CD4-positive, alpha-beta T cell treated with Interleukin-2 at 100 ng/mL for 4 hours (primary cell): ENCODE results near the gene PCDHB8.
A peak's percentile ranks its signal among the peaks of the same experiment; 100 is the strongest.
"Not testable (repeated sequence)": the region's sequence is repeated elsewhere in the genome, so short reads cannot be mapped to it uniquely, and the experiment has no call there.

Experiments used
- DNase-seq: peaks from one replicate; pipeline ENCODE4 v3.0.0-alpha.2; 2020; ENCODE audit warnings: low spot score

PCDHB8 gene

DNA sequence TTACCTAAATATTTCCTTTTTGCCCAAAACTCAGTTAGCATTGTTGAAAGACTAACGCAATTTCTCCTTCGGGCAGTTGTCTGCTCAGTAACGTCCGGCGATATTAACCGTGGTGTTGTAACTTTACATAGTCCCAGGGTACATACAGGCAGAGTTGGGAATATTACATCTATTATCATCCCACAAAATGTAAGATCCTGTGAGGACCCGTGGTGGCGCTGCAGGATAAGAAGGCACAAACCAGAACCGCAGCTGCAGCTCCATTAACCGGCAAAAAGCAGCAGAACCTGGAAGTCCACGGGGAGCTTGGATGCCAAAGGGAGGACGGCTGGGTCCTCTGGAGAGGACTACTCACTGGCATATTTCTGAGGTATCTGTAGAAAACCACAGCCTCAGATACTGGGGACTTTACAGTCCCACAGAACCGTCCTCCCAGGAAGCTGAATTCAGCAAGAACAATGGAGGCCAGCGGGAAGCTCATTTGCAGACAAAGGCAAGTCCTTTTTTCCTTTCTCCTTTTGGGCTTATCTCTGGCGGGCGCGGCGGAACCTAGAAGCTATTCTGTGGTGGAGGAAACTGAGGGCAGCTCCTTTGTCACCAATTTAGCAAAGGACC, at the start of gene PCDHB8:
TSS of gene PCDHB8 (plus strand) at position 214 of the 615 bp plus-strand sequence. CDS start at position 459, 245 bp downstream.
- DNase-seq: not testable (repeated sequence)

- no peak for DNase-seq
Observed at GRCh38 chr5:141135030-141135717, 42.4 kb upstream of the PCDHB8 start, which contains the start of gene PCDHB5. TSS of gene PCDHB5 (plus strand) at chr5:141135206. CDS start at chr5:141135435, 229 bp downstream.

- no peak for DNase-seq
Observed at GRCh38 chr5:141135718-141136266, 41.8 kb upstream of the PCDHB8 start.

GRCh38 chr5:141137346-141137745, 40.2 kb upstream of the PCDHB8 start:
- DNase-seq: not testable (repeated sequence)

GRCh38 chr5:141149812-141150211, 27.8 kb upstream of the PCDHB8 start, which contains the start of gene PCDHB6:
TSS of gene PCDHB6 (plus strand) at chr5:141150057. CDS start at chr5:141150258, 201 bp downstream.
- DNase-seq: no peak

DNA sequence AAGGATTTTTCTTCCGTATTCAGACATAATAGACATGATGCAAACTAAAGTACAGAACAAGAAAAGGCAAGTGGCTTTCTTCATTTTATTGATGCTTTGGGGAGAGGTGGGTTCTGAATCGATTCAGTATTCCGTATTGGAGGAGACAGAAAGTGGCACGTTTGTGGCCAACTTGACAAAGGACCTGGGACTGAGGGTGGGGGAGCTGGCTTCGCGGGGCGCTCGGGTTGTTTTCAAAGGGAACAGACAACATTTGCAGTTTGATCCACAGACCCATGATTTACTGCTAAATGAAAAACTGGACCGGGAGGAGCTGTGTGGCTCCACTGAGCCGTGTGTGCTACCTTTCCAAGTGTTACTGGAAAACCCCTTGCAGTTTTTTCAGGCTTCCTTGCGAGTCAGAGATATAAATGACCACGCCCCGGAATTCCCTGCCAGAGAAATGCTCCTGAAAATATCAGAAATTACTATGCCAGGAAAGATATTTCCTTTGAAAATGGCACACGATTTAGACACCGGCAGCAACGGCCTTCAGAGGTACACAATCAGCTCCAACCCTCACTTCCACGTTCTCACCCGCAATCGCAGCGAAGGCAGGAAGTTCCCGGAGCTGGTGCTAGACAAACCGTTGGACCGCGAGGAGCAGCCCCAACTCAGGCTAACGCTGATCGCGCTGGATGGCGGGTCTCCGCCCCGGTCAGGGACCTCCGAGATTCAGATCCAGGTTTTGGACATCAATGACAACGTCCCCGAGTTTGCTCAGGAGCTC, 27.2 kb upstream of the PCDHB8 start:
- DNase-seq: no peak

DNA sequence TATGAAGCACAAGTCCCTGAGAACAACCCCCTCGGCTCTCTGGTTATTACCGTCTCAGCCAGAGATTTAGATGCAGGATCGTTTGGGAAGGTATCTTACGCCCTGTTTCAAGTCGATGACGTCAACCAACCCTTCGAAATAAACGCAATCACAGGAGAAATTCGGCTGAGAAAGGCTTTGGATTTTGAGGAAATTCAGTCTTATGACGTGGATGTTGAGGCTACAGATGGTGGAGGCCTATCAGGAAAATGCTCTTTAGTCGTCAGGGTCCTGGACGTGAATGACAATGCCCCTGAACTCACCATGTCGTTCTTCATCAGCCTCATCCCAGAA, 26.6 kb upstream of the PCDHB8 start:
- no peak for DNase-seq

- DNase-seq: not testable (repeated sequence)
Observed at GRCh38 chr5:141151632-141152031, 26.0 kb upstream of the PCDHB8 start.

DNA sequence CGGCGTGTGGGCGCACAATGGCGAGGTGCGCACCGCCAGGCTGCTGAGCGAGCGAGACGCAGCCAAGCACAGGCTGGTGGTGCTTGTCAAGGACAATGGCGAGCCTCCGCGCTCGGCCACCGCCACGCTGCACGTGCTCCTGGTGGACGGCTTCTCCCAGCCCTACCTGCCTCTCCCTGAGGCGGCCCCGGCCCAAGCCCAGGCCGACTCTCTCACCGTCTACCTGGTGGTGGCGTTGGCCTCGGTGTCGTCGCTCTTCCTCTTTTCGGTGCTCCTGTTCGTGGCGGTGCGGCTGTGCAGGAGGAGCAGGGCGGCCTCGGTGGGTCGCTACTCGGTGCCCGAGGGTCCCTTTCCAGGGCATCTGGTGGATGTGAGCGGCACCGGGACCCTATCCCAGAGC, 25.5 kb upstream of the PCDHB8 start:
- DNase-seq: not testable (repeated sequence)

DNA sequence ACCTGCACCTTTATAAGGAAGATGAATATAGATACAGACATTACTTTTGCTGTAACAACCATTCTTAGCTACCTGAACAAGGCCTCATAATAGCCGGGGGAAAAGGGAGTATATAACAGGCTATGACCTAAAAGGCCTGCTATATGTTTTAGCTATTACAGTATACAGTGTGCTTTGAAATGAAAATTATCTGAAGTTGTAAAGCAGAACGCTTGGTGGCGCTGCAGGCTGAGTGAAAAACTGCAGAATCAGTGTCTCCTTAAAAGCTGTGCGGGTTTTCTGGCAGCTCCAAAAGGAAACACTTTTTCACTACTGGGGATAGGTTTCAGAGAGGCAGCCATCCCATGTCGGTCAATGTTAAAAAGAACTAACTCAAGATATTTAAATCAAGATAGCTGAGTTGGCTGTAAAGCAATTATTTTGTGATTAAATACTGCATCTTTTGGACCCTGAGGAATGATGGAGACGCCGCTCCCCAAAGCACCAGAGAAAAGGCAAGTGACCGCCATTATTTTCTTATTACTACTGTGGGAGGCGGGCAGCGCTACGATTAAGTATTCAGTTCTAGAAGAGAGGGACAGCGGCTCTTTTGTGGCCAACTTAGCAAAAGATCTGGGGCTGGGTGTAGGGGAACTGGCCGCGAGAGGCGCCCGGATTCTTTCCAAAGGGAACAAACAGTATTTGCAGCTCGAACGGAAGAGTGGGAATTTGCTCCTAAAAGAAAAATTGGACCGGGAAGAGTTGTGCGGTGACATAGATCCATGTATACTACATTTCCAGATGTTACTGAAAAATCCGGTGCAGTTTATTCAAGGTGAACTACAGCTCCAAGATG, 21.8 kb upstream of the PCDHB8 start:
- DNase-seq: no peak

- not testable (repeated sequence) for DNase-seq
Observed at GRCh38 chr5:141157356-141157755, 20.2 kb upstream of the PCDHB8 start.

GRCh38 chr5:141157901-141158300, 19.7 kb upstream of the PCDHB8 start:
- not testable (repeated sequence) for DNase-seq

- peak; percentile 14 for DNase-seq
Observed at GRCh38 chr5:141172381-141173204, 5.0 kb upstream of the PCDHB8 start, which contains the start of gene PCDHB7. TSS of gene PCDHB7 (plus strand) at chr5:141172644. CDS start at chr5:141172836, 192 bp downstream.

DNA sequence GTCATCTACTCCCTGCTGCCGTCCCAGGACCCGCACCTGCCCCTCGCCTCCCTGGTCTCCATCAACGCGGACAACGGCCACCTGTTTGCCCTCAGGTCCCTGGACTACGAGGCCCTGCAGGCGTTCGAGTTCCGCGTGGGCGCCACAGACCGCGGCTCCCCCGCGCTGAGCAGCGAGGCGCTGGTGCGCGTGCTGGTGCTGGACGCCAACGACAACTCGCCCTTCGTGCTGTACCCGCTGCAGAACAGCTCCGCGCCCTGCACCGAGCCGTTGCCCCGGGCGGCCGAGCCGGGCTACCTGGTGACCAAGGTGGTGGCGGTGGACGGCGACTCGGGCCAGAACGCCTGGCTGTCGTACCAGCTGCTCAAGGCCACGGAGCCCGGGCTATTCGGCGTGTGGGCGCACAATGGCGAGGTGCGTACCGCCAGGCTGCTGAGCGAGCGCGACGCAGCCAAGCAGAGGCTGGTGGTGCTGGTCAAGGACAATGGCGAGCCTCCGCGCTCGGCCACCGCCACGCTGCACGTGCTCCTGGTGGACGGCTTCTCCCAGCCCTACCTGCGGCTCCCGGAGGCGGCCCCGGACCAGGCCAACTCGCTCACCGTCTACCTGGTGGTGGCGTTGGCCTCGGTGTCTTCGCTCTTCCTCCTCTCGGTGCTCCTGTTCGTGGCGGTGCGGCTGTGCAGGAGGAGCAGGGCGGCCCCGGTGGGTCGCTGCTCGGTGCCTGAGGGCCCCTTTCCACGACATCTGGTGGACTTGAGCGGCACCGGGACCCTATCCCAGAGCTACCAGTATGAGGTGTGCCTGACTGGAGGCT, 3.1 kb upstream of the PCDHB8 start:
- not testable (repeated sequence) for DNase-seq

DNA sequence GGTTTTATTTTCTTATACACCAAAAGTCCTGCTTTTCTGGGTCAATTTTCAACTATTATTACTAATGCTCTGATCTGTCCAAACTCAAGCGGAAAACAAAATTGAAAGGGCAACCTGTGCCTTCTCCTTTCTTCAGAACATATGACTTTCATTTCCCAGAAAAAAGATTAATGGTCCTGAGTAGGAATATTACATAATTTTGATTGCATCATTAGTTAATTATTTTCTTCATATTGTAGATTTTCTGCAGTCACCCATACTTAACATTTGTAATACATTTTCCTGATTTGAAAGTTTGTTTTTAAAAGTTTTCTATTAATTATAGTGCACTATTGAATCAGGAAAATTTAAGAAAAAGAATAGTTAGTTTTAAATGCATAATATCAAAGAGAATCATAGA, 1.7 kb upstream of the PCDHB8 start:
- no peak for DNase-seq

DNA sequence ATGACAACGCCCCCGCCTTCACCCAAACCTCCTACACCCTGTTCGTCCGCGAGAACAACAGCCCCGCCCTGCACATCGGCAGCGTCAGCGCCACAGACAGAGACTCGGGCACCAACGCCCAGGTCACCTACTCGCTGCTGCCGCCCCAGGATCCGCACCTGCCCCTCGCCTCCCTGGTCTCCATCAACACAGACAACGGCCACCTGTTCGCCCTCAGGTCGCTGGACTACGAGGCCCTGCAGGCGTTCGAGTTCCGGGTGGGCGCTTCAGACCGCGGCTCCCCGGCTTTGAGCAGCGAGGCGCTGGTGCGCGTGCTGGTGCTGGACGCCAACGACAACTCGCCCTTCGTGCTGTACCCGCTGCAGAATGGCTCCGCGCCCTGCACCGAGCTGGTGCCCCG, 1.8 kb downstream of the PCDHB8 start:
- DNase-seq: not testable (repeated sequence)

DNA sequence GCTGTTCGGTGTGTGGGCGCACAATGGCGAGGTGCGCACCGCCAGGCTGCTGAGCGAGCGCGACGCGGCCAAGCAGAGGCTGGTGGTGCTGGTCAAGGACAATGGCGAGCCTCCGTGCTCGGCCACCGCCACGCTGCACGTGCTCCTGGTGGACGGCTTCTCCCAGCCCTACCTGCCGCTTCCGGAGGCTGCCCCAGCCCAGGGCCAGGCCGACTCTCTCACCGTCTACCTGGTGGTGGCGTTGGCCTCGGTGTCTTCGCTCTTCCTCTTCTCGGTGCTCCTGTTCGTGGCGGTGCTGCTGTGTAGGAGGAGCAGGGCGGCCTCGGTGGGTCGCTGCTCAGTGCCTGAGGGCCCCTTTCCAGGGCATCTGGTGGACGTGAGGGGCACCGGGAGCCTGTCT, 2.3 kb downstream of the PCDHB8 start:
- not testable (repeated sequence) for DNase-seq

DNA sequence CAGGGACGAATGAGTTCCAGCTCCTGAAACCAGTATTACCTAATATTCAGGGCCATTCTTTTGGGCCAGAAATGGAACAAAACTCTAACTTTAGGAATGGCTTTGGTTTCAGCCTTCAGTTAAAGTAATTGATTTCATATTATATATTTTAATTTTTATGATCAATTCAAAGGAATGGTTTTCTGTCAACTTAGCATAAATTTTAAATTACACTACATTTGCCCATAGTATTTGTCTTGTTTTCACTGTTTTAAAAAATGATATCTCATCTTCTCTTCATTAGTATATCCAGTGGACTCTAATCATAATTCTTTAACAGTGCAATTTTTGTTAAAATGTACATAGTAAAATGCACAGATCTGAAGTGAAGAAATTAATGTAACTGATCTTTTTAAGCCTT, 2.7 kb downstream of the PCDHB8 start:
- DNase-seq: no peak

DNA sequence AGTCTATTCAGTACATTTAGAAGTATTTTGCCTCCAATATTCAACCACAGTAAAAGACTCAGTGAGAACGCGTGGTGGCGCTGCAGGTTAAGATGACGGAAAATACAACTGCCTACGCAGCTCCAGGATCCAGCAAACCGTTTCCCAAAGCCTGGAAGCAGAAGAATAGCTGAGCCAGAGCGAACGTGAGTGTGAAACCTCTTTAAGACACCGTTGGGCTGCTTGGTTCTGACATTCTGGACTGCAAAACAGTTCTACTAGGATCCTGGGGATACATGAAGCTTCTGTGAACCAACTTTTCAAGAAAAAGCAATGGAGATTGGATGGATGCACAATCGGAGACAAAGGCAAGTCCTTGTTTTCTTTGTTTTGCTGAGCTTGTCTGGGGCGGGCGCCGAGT, 4.7 kb downstream of the PCDHB8 start, which contains the start of gene PCDHB16:
TSS of gene PCDHB16 (plus strand) at position 140 of the 400 bp plus-strand sequence. CDS start at position 313, 173 bp downstream.
- DNase-seq: no peak
